ENCODE results near the gene COL23A1.

DNA sequence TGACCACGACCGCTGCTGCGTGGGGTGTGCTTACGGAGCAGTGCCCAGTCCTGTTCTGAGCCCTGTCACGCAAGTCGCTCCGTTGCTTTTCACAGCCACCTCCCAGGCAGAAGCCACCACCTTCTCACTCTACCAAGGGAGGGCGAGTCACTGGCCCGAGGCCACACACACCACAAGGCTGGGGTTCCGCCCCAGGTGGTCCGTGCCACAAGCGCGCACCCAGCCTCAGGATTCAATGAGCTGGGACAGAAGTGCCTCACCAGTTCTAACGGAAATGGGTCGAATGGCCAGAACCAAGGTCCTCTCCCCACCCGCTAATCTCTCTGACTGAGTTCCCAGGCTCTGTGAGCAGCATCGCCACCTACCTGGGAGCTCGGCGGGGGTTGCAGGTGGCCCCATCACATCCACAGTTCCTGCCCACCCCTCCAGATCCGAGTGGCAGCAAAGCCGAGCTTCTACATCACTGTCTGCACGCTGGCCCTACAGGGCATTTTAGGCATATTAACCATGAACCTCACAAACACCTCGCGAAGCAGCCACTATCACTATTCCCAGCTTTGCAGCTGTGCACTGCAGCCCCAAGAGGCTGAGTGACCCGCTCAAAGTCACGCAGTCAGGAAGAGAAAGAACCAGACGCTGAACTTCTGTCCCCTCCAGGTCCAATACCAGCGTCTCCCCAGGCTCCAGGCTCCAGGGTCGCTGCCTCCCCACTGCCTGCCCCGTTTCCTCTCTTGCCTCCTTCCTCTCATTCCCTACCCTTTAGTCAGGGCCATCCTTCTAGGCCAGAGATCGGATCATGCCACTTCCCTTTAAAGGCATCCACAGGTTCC, 265.5 kb downstream of the COL23A1 start:
- TF ChIP-seq, protein P1, sequence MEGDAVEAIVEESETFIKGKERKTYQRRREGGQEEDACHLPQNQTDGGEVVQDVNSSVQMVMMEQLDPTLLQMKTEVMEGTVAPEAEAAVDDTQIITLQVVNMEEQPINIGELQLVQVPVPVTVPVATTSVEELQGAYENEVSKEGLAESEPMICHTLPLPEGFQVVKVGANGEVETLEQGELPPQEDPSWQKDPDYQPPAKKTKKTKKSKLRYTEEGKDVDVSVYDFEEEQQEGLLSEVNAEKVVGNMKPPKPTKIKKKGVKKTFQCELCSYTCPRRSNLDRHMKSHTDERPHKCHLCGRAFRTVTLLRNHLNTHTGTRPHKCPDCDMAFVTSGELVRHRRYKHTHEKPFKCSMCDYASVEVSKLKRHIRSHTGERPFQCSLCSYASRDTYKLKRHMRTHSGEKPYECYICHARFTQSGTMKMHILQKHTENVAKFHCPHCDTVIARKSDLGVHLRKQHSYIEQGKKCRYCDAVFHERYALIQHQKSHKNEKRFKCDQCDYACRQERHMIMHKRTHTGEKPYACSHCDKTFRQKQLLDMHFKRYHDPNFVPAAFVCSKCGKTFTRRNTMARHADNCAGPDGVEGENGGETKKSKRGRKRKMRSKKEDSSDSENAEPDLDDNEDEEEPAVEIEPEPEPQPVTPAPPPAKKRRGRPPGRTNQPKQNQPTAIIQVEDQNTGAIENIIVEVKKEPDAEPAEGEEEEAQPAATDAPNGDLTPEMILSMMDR (IDR thresholded peaks at IDR 0.05) = no peak
- TF ChIP-seq TEAD1 (CRISPR knock-in tag; IDR thresholded peaks at IDR 0.05) = no peak
- TF ChIP-seq FOXK1 (CRISPR knock-in tag; IDR thresholded peaks at IDR 0.05) = no peak
- TF ChIP-seq, protein P2, sequence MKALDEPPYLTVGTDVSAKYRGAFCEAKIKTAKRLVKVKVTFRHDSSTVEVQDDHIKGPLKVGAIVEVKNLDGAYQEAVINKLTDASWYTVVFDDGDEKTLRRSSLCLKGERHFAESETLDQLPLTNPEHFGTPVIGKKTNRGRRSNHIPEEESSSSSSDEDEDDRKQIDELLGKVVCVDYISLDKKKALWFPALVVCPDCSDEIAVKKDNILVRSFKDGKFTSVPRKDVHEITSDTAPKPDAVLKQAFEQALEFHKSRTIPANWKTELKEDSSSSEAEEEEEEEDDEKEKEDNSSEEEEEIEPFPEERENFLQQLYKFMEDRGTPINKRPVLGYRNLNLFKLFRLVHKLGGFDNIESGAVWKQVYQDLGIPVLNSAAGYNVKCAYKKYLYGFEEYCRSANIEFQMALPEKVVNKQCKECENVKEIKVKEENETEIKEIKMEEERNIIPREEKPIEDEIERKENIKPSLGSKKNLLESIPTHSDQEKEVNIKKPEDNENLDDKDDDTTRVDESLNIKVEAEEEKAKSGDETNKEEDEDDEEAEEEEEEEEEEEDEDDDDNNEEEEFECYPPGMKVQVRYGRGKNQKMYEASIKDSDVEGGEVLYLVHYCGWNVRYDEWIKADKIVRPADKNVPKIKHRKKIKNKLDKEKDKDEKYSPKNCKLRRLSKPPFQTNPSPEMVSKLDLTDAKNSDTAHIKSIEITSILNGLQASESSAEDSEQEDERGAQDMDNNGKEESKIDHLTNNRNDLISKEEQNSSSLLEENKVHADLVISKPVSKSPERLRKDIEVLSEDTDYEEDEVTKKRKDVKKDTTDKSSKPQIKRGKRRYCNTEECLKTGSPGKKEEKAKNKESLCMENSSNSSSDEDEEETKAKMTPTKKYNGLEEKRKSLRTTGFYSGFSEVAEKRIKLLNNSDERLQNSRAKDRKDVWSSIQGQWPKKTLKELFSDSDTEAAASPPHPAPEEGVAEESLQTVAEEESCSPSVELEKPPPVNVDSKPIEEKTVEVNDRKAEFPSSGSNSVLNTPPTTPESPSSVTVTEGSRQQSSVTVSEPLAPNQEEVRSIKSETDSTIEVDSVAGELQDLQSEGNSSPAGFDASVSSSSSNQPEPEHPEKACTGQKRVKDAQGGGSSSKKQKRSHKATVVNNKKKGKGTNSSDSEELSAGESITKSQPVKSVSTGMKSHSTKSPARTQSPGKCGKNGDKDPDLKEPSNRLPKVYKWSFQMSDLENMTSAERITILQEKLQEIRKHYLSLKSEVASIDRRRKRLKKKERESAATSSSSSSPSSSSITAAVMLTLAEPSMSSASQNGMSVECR (CRISPR knock-in tag; IDR thresholded peaks at IDR 0.05; ENCODE audit: borderline replicate concordance) = no peak
- TF ChIP-seq ZNF263 (CRISPR knock-in tag; IDR thresholded peaks at IDR 0.05; ENCODE audit: low read depth) = no peak
- TF ChIP-seq, protein P3, sequence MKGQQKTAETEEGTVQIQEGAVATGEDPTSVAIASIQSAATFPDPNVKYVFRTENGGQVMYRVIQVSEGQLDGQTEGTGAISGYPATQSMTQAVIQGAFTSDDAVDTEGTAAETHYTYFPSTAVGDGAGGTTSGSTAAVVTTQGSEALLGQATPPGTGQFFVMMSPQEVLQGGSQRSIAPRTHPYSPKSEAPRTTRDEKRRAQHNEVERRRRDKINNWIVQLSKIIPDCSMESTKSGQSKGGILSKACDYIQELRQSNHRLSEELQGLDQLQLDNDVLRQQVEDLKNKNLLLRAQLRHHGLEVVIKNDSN (CRISPR knock-in tag; IDR thresholded peaks at IDR 0.05) = no peak
- no peak for TF ChIP-seq NFE2L1 (CRISPR knock-in tag; IDR thresholded peaks at IDR 0.05)
- TF ChIP-seq RELA (CRISPR knock-in tag; IDR thresholded peaks at IDR 0.05; ENCODE audit: borderline replicate concordance) = no peak
